HG02610 (cell line): ENCODE data around the gene ACTBL2.

ENCODE experiments used
- ATAC-seq: cut with Tn5 transposase; IDR thresholded peaks from one replicate; pipeline ENCODE4 v1.9.1; 2021; ENCODE audit warnings: mild to moderate bottlenecking, moderate library complexity; ENCODE audit not compliant: unreplicated experiment

Gene ACTBL2

GRCh38 chr5:57450991-57451876, 31.4 kb downstream of the ACTBL2 start:
- no peak for ATAC-seq

GRCh38 chr5:57448751-57449150, 33.9 kb downstream of the ACTBL2 start:
- ATAC-seq: no peak

GRCh38 chr5:57448287-57448686, 34.3 kb downstream of the ACTBL2 start:
- ATAC-seq: no peak

GRCh38 chr5:57447658-57448057, 35.0 kb downstream of the ACTBL2 start:
- ATAC-seq: no peak

- no peak for ATAC-seq
Observed at GRCh38 chr5:57446966-57447365, 35.6 kb downstream of the ACTBL2 start.

- ATAC-seq: no peak
Observed at GRCh38 chr5:57445705-57446037, 36.9 kb downstream of the ACTBL2 start.

GRCh38 chr5:57445006-57445704, 37.5 kb downstream of the ACTBL2 start:
- no peak for ATAC-seq

- ATAC-seq: peak; percentile 83
Observed at GRCh38 chr5:57442080-57442839, 40.4 kb downstream of the ACTBL2 start.

GRCh38 chr5:57441557-57441956, 41.1 kb downstream of the ACTBL2 start:
- no peak for ATAC-seq

GRCh38 chr5:57439601-57440000, 43.0 kb downstream of the ACTBL2 start:
- no peak for ATAC-seq

GRCh38 chr5:57437976-57438805, 44.4 kb downstream of the ACTBL2 start:
- ATAC-seq: no peak

GRCh38 chr5:57436586-57436985, 46.0 kb downstream of the ACTBL2 start:
- no peak for ATAC-seq

GRCh38 chr5:57435701-57436134, 46.9 kb downstream of the ACTBL2 start:
- ATAC-seq: no peak

GRCh38 chr5:57434683-57435082, 47.9 kb downstream of the ACTBL2 start:
- no peak for ATAC-seq

GRCh38 chr5:57434227-57434640, 48.4 kb downstream of the ACTBL2 start:
- no peak for ATAC-seq

- ATAC-seq: no peak
Observed at GRCh38 chr5:57432876-57433275, 49.7 kb downstream of the ACTBL2 start.

- ATAC-seq: no peak
Observed at GRCh38 chr5:57431759-57432158, 50.9 kb downstream of the ACTBL2 start.
